ENCODE measurements around the gene NPAS2. TPM values are rescaled to one million over a fixed set of nuclear protein-coding genes. Genes with fewer than 3 reads are reported as not detected.

Gene NPAS2
- total and polyA plus RNA-seq, 2 donors from 2014 or later = 8.4 to 44.5 TPM

DNA sequence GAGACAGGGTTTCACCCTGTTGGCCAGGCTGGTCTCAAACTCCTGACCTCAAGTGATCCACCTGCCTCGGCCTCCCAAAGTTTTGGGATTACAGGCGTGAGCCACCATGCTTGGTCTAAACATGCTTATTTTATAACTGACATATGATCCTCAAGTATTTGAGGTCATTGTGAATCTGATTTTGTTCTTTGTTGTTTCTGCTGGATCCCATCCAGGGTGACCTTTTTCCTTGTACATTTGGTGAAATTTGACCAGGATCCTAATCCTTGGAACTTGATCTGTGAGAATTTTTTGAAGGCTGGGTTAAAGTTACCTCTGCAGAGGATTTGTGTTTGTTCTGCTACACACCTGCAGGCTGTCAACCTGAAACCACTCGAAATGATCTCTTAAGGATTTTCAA, 49.2 kb downstream of the NPAS2 start:
- H3K9me3 ChIP-seq (ENCODE audit: control insufficient read depth in 2 of 3, insufficient read depth in 1 of 3, low read length in 3 of 3) = peaks cover 0 to 4% (median 0%) of the 10 kb centered on the region in 3 donors
- FAIRE-seq (no peak), DNase-seq (no peak)
- H3K9ac ChIP-seq (ENCODE audit: low read length in 3 of 3) = no peak overlapping the region
- TF ChIP-seq, protein P1, sequence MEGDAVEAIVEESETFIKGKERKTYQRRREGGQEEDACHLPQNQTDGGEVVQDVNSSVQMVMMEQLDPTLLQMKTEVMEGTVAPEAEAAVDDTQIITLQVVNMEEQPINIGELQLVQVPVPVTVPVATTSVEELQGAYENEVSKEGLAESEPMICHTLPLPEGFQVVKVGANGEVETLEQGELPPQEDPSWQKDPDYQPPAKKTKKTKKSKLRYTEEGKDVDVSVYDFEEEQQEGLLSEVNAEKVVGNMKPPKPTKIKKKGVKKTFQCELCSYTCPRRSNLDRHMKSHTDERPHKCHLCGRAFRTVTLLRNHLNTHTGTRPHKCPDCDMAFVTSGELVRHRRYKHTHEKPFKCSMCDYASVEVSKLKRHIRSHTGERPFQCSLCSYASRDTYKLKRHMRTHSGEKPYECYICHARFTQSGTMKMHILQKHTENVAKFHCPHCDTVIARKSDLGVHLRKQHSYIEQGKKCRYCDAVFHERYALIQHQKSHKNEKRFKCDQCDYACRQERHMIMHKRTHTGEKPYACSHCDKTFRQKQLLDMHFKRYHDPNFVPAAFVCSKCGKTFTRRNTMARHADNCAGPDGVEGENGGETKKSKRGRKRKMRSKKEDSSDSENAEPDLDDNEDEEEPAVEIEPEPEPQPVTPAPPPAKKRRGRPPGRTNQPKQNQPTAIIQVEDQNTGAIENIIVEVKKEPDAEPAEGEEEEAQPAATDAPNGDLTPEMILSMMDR (IDR thresholded peaks at IDR 0.05; ENCODE audit: borderline replicate concordance, extremely low read depth, insufficient read depth) = no peak
- no peaks in the 10 kb centered on the region for H3K36me3 ChIP-seq (ENCODE audit: control insufficient read depth in 2 of 3, insufficient read depth in 3 of 3, low read length in 3 of 3)
- no peaks in the 10 kb centered on the region for H3K27me3 ChIP-seq (ENCODE audit: control insufficient read depth, insufficient read depth, low read length)
- intact Hi-C loops (cut with DNase I) = no loop called here
- peaks cover 0 to 2% (median 0%) of the 10 kb centered on the region in 3 donors for H3K4me1 ChIP-seq (ENCODE audit: control insufficient read depth in 2 of 3, insufficient read depth in 2 of 3, low read depth in 1 of 3, low read length in 3 of 3)
- H3K27ac ChIP-seq (ENCODE audit: low read depth in 2 of 2, low read length in 2 of 2) = no peak overlapping the region
- no peak overlapping the region for H3K4me3 ChIP-seq (ENCODE audit: low read length in 3 of 3)

DNA sequence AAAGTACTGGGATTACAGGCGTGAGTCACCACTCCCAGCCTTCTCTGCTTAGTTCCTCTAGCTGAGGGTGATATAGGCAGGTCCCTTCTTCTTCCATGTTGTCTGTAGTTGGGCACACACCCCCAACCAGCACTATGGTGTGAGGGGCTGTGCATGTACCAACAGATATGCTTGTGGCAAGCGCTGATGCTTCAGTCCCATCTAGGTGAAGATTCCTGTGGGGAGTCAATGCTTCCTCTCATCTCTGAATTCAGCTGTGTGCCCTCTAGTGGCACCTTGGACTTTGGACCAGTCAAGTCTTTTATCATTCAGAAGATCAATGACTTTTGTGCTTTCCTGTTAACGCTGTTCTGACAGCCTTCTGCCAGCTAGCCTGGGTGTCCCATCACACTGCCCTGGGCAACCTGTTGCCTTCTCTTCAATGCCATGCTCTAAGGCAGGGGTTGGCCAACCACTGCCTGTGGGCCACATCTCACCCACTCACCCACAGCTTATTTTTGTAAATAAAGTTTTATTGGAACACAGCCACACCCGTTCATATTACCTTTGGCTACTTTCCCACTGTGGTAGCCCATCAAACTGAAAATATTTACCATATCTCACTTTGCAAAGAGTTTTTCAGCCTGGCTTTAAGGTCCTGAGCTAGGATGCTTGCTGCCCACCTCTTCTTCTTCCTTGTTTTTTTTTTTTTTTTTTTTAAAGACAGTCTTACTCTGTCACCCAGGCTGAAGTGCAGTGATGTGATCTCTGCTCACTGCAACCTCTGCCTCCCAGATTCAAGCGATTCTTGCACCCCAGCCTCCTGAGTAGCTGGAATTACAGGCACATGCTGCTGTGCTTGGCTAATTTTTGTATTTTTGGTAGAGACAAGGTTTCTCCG, 51.0 kb downstream of the NPAS2 start:
- TF ChIP-seq, protein P1 (IDR thresholded peaks at IDR 0.05; ENCODE audit: borderline replicate concordance, extremely low read depth, insufficient read depth) = no peak
- no peaks in the 10 kb centered on the region for H3K36me3 ChIP-seq (ENCODE audit: control insufficient read depth in 2 of 3, insufficient read depth in 3 of 3, low read length in 3 of 3)
- H3K4me1 ChIP-seq (ENCODE audit: control insufficient read depth in 2 of 3, insufficient read depth in 2 of 3, low read depth in 1 of 3, low read length in 3 of 3) = peaks cover 0 to 3% (median 2%) of the 10 kb centered on the region in 3 donors
- DNase-seq = no peak
- H3K4me3 ChIP-seq (ENCODE audit: low read length in 3 of 3) = no peak overlapping the region
- no peak for FAIRE-seq
- intact Hi-C loops (cut with DNase I) = no loop called here
- H3K9me3 ChIP-seq (ENCODE audit: control insufficient read depth in 2 of 3, insufficient read depth in 1 of 3, low read length in 3 of 3) = peaks cover 0 to 4% (median 0%) of the 10 kb centered on the region in 3 donors
- H3K27ac ChIP-seq (ENCODE audit: low read depth in 2 of 2, low read length in 2 of 2) = no peak overlapping the region
- no peaks in the 10 kb centered on the region for H3K27me3 ChIP-seq (ENCODE audit: control insufficient read depth, insufficient read depth, low read length)
- H3K9ac ChIP-seq (ENCODE audit: low read length in 3 of 3) = no peak overlapping the region

DNA sequence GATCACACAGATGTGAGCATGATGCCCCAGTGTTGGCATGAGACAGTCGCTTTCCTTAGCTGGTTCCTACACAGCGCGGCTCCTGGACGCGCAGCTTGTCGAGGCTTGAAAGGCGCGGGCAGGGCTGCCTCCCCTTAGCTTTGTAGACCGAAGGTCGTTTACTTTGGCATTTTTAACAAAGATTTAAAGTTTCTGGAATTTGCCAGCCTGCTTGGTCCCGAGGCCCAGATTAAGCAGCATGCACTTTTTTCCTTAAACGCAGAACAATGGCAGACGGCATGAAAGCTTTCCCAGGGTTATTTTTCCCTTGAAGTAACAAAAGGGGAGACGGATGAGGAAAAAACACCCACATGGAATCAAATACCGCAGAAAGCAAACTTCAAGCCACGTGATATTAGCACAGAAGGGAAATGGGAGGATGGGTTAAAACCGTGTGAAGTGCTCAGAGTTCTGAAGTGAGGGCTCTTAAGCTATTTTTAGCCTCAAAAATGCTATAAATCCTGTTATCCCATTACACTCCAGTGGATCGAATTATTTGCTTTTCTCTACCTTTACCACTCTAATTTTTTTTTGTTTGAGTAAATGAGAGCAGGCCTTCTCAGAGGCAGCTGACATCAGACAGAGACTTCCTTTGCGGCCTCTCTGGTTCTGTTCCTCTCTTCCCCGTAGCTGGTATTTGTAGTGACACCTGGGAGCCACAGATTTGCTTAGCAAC, 55.7 kb downstream of the NPAS2 start:
- FAIRE-seq = no peak
- peak in 3 of 5 donors; percentile 48 to 86 (median 82) for DNase-seq
- H3K4me1 ChIP-seq (ENCODE audit: control insufficient read depth in 2 of 3, insufficient read depth in 2 of 3, low read depth in 1 of 3, low read length in 3 of 3) = peaks cover 0 to 12% (median 2%) of the 10 kb centered on the region in 3 donors
- TF ChIP-seq, protein P1 (IDR thresholded peaks at IDR 0.05; ENCODE audit: borderline replicate concordance, extremely low read depth, insufficient read depth) = no peak
- H3K4me3 ChIP-seq (ENCODE audit: low read length in 3 of 3) = peak overlapping the region in 1 of 3 donors; percentile 11
- intact Hi-C loops (cut with DNase I) = no loop called here
- H3K9me3 ChIP-seq (ENCODE audit: control insufficient read depth in 2 of 3, insufficient read depth in 1 of 3, low read length in 3 of 3) = no peaks in the 10 kb centered on the region
- no peaks in the 10 kb centered on the region for H3K36me3 ChIP-seq (ENCODE audit: control insufficient read depth in 2 of 3, insufficient read depth in 3 of 3, low read length in 3 of 3)
- no peak overlapping the region for H3K9ac ChIP-seq (ENCODE audit: low read length in 3 of 3)
- no peak overlapping the region for H3K27ac ChIP-seq (ENCODE audit: low read depth in 2 of 2, low read length in 2 of 2)
- H3K27me3 ChIP-seq (ENCODE audit: control insufficient read depth, insufficient read depth, low read length) = no peaks in the 10 kb centered on the region
